ENCODE measurements around the gene KLHL29. TPM values are rescaled to one million over a fixed set of nuclear protein-coding genes. Genes with fewer than 3 reads are reported as not detected.

The KLHL29 gene
- total and polyA plus RNA-seq, 2 of the 13 experiments (the other 11 are each of a cell fraction or from before 2014, with no cell fraction given) = 0.01 TPM; not detected in 1

DNA sequence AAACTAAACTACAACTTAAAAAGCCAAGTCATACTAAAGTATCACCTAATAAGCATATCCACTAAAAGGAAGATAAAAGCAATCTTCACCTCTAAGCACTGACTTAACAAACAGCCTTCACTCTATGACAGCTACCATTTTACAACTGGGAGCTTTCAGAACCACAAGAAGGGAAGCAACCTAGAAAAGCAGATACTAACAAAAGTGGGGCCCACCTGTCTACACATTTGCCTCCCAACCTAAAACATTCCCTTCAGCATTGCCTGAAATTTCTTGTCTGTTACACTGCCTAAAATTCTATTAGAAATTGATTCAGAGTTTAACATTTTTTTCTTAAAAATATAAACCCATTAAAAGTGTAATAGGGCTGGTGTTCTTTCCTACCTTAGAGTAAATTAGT is 370.0 kb downstream of the KLHL29 start (continued):
- TF ChIP-seq, protein P1, sequence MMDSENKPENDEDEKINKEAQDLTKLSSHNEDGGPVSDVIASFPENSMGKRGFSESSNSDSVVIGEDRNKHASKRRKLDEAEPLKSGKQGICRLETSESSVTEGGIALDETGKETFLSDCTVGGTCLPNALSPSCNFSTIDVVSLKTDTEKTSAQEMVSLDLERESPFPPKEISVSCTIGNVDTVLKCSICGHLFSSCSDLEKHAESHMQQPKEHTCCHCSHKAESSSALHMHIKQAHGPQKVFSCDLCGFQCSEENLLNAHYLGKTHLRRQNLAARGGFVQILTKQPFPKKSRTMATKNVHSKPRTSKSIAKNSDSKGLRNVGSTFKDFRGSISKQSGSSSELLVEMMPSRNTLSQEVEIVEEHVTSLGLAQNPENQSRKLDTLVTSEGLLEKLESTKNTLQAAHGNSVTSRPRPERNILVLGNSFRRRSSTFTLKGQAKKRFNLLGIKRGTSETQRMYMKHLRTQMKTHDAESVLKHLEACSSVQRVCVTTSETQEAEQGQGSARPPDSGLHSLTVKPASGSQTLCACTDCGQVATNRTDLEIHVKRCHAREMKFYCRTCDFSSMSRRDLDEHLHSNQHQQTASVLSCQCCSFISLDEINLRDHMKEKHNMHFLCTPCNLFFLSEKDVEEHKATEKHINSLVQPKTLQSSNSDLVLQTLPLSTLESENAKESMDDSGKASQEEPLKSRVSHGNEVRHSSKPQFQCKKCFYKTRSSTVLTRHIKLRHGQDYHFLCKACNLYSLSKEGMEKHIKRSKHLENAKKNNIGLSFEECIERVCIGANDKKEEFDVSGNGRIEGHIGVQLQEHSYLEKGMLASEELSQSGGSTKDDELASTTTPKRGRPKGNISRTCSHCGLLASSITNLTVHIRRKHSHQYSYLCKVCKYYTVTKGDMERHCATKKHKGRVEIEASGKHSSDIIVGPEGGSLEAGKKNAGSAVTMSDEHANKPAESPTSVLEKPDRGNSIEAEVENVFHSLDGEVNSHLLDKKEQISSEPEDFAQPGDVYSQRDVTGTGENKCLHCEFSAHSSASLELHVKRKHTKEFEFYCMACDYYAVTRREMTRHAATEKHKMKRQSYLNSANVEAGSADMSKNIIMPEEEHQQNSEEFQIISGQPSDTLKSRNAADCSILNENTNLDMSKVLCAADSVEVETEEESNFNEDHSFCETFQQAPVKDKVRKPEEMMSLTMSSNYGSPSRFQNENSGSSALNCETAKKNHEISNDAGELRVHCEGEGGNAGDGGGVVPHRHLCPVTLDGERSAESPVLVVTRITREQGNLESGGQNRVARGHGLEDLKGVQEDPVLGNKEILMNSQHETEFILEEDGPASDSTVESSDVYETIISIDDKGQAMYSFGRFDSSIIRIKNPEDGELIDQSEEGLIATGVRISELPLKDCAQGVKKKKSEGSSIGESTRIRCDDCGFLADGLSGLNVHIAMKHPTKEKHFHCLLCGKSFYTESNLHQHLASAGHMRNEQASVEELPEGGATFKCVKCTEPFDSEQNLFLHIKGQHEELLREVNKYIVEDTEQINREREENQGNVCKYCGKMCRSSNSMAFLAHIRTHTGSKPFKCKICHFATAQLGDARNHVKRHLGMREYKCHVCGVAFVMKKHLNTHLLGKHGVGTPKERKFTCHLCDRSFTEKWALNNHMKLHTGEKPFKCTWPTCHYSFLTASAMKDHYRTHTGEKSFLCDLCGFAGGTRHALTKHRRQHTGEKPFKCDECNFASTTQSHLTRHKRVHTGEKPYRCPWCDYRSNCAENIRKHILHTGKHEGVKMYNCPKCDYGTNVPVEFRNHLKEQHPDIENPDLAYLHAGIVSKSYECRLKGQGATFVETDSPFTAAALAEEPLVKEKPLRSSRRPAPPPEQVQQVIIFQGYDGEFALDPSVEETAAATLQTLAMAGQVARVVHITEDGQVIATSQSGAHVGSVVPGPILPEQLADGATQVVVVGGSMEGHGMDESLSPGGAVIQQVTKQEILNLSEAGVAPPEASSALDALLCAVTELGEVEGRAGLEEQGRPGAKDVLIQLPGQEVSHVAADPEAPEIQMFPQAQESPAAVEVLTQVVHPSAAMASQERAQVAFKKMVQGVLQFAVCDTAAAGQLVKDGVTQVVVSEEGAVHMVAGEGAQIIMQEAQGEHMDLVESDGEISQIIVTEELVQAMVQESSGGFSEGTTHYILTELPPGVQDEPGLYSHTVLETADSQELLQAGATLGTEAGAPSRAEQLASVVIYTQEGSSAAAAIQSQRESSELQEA (CRISPR knock-in tag; IDR thresholded peaks at IDR 0.05; ENCODE audit: not compliant biosample characterization) = no peak

DNA sequence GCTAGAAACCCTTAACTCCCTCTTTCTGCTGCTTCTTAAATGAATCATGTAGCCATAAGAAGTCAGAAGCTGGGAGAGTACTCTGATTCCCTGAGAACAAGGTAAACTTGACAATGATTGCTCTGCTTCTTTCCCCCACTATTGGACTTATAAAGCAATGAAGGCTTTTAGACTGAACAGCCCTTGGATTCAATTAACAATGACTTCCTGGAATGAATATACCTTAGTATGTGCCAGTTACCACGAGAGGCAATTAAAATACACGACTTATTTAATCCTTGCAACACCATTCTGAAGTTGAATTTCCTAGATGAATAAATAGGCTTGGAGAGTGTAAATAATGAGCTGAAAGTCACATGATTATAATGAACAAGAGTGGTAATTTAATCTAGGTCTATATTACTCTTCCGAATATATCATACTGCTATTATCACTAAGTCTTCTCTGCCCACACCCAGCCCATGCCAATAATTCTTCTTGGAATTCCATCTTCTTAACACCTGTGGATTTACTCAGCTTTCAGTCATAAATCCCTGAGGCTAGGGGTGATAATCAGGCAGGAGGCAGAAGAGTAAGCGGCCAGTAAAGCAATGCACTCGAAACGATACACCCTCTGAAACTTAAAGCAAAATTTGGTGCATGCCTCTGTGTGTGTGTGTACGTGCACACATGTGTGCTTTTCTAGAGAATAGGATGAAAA is 371.8 kb downstream of the KLHL29 start:
- Histone ChIP-seq H3K4me3 (replicated peaks in 1 of 3; ENCODE audit: insufficient read depth in 1 of 3, low read depth in 2 of 3, low read length in 3 of 3) (no peak overlapping the region), H3K36me3 (replicated peaks in 1 of 2; ENCODE audit: control insufficient read depth in 1 of 2, insufficient read depth in 2 of 2, low read length in 2 of 2) (peaks cover 8 to 29% of the 10 kb centered on the region in 2 experiments), H3K79me2 (ENCODE audit: insufficient read depth, low read length) (no peaks in the 10 kb centered on the region), H3K27me3 (ENCODE audit: control insufficient read depth in 1 of 2, insufficient read depth in 2 of 2, low read length in 2 of 2) (no peaks in the 10 kb centered on the region), H3K4me2 (ENCODE audit: low read depth, low read length) (no peak overlapping the region), H3K9ac (ENCODE audit: insufficient read depth, low read depth, low read length) (no peak overlapping the region), H4K20me1 (ENCODE audit: insufficient read depth, low read length) (no peaks in the 10 kb centered on the region), H3K4me1 (ENCODE audit: insufficient read depth, low read length) (peaks cover 9% of the 10 kb centered on the region; the same call in 1 of the 2 replicates), H3K9me3 (ENCODE audit: low read length) (no peaks in the 10 kb centered on the region), H2AFZ (ENCODE audit: low read length) (no peak overlapping the region), H3K27ac (ENCODE audit: extremely low read length, insufficient read depth, low read length) (no peak overlapping the region)
- DNase-seq (ENCODE audit: low spot score) = no peak
- POLR2A ChIA-PET = no interaction called here
- CTCF ChIA-PET (ENCODE audit: low intra/inter-chr PET ratio, low total read pairs) = no interaction called here
- no peak for ATAC-seq
- no TSS peak for BruUV-seq (replicated peaks)
- in situ Hi-C loops (cut with HindIII; ENCODE audit: extremely low pct_ligation_motif_present, low pct_unique_long_range_greater_than_20kb) = no loop called here
- intact Hi-C loops (cut with micrococcal nuclease; ENCODE audit: unreplicated experiment) = no loop called here
- no peak for FAIRE-seq
- WGBS (ENCODE audit: low lambda C conversion rate) = 97% methylated on average over 7 of the region's 7 CpGs
- no peak for TF ChIP-seq MTF2 (CRISPR knock-in tag; IDR thresholded peaks at IDR 0.05; ENCODE audit: borderline replicate concordance)
- TF ChIP-seq, protein P2, sequence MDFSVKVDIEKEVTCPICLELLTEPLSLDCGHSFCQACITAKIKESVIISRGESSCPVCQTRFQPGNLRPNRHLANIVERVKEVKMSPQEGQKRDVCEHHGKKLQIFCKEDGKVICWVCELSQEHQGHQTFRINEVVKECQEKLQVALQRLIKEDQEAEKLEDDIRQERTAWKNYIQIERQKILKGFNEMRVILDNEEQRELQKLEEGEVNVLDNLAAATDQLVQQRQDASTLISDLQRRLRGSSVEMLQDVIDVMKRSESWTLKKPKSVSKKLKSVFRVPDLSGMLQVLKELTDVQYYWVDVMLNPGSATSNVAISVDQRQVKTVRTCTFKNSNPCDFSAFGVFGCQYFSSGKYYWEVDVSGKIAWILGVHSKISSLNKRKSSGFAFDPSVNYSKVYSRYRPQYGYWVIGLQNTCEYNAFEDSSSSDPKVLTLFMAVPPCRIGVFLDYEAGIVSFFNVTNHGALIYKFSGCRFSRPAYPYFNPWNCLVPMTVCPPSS (IDR thresholded peaks at IDR 0.05) = no peak
- TF ChIP-seq ZNF337 (CRISPR knock-in tag; IDR thresholded peaks at IDR 0.05; ENCODE audit: borderline replicate concordance, low read depth) = no peak
- TF ChIP-seq FOXJ3 (CRISPR knock-in tag; IDR thresholded peaks at IDR 0.05; ENCODE audit: borderline replicate concordance) = no peak
- no peak for TF ChIP-seq ZNF282 (IDR thresholded peaks at IDR 0.05; ENCODE audit: partially characterized antibody)
- TF ChIP-seq SP4 (CRISPR knock-in tag; IDR thresholded peaks at IDR 0.05) = no peak
- TF ChIP-seq, protein P3, sequence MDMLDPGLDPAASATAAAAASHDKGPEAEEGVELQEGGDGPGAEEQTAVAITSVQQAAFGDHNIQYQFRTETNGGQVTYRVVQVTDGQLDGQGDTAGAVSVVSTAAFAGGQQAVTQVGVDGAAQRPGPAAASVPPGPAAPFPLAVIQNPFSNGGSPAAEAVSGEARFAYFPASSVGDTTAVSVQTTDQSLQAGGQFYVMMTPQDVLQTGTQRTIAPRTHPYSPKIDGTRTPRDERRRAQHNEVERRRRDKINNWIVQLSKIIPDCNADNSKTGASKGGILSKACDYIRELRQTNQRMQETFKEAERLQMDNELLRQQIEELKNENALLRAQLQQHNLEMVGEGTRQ (IDR thresholded peaks at IDR 0.05; ENCODE audit: low read depth, low read length) = no peak
- TF ChIP-seq, protein P3 (CRISPR knock-in tag; IDR thresholded peaks at IDR 0.05; ENCODE audit: borderline replicate concordance) = no peak
- no peak for TF ChIP-seq ZFP36L1 (CRISPR knock-in tag; IDR thresholded peaks at IDR 0.05)
- TF ChIP-seq ZNF746 (CRISPR knock-in tag; IDR thresholded peaks at IDR 0.05) = no peak

Data from HepG2 (cell line).